Endothelial cell of umbilical vein (primary cell): ENCODE data around the gene SAMSN1. TPM values are rescaled to one million over a fixed set of nuclear protein-coding genes. Genes with fewer than 3 reads are reported as not detected.

ENCODE experiments used
- BruUV-seq: library from RNA; stranded (reverse); fragments of 400-500 nt; replicated peaks from 2 replicates; lab custom pipeline; 2021; lab: Mats Ljungman, UMichigan
- CTCF ChIA-PET: fragments of 300-600, 350-600 bp; sonication (Branson Sonifier 250); formaldehyde crosslinking; loops from one replicate; lab custom pipeline; 2021; ENCODE audit warnings: antibody characterized with exemption, inconsistent platforms; lab: Charles Lee
- POLR2A ChIA-PET: fragments of 300-600, 350-600 bp; sonication (Branson Sonifier 250); formaldehyde crosslinking; loops from one replicate; lab custom pipeline; 2021; ENCODE audit warnings: antibody characterized with exemption, inconsistent platforms; lab: Charles Lee
- DNase-seq: peaks from one replicate; pipeline ENCODE4 v3.0.0-alpha.2; 2011; ENCODE audit warnings: low read depth, low spot score
- FAIRE-seq: peaks from 2 replicates; lab custom pipeline; 2011; peaks lifted over from hg19 to GRCh38; lab: Jason Lieb, UNC
- H2AFZ ChIP-seq: 2 replicates; pipeline ENCODE4 v1.6.0; 2012; ENCODE audit warnings: low read depth, low read length, control low read depth, inconsistent platforms
- H3K27ac ChIP-seq: 2 replicates; pipeline ENCODE4 v1.5.1; 2011; ENCODE audit warnings: low read depth, mild to moderate bottlenecking, control low read depth, low read length, moderate library complexity; ENCODE audit not compliant: insufficient read depth
- H3K27me3 ChIP-seq, 2 experiments: 2 replicates each; pipeline versions ENCODE4 v1.6.0 to v1.6.1; 2011; ENCODE audit warnings: low read length in 2 of 2, mixed read lengths in 1 of 2; ENCODE audit not compliant: control insufficient read depth in 2 of 2, insufficient read depth in 2 of 2
- H3K36me3 ChIP-seq, 2 experiments: 2 replicates in 1 of 2; 3 replicates in 1 of 2; pipeline ENCODE4 v1.5.1; 2011; ENCODE audit warnings: low read length in 2 of 2, mild to moderate bottlenecking in 1 of 2, moderate library complexity in 1 of 2; ENCODE audit not compliant: control insufficient read depth in 2 of 2, insufficient read depth in 2 of 2; ENCODE audit errors: extremely low read depth in 1 of 2
- H3K4me1 ChIP-seq: 3 replicates; pipeline ENCODE4 v1.5.1; 2011; ENCODE audit warnings: mild to moderate bottlenecking, low read length; ENCODE audit not compliant: control insufficient read depth, insufficient read depth; ENCODE audit errors: extremely low read depth
- H3K4me2 ChIP-seq: 2 replicates; pipeline ENCODE4 v1.6.1; 2011; ENCODE audit warnings: low read length, control low read depth, mixed read lengths; ENCODE audit not compliant: insufficient read depth
- H3K4me3 ChIP-seq, 3 experiments: fragments of 200-600 bp in 1 of 3; sonication (generic), shearing (Covaris generic) in 1 of 3; replicated peaks in 1 of 3; 2 replicates each; pipeline ENCODE4 v1.5.1; 2011 to 2016; ENCODE audit warnings: control low read depth in 3 of 3, low read length in 3 of 3, mild to moderate bottlenecking in 2 of 3, inconsistent platforms in 1 of 3, low read depth in 1 of 3, moderate library complexity in 1 of 3; ENCODE audit not compliant: insufficient read depth in 1 of 3
- H3K79me2 ChIP-seq: 2 replicates; pipeline ENCODE4 v1.6.0; 2012; ENCODE audit warnings: low read length, inconsistent platforms; ENCODE audit not compliant: control insufficient read depth, insufficient read depth
- H3K9ac ChIP-seq: replicated peaks from 2 replicates; pipeline ENCODE3; 2011; ENCODE audit warnings: low read length, control low read depth; ENCODE audit not compliant: insufficient read depth; ENCODE audit errors: extremely low read depth
- H3K9me1 ChIP-seq: replicated peaks from 3 replicates; pipeline ENCODE4 v1.6.0; 2011; ENCODE audit warnings: mild to moderate bottlenecking, low read length; ENCODE audit not compliant: control insufficient read depth, insufficient read depth; ENCODE audit errors: extremely low read depth
- H3K9me3 ChIP-seq: replicated peaks from 2 replicates; pipeline ENCODE4 v1.5.1; 2012; ENCODE audit warnings: low read length, inconsistent platforms; ENCODE audit not compliant: control insufficient read depth, insufficient read depth
- H4K20me1 ChIP-seq: replicated peaks from 2 replicates; pipeline ENCODE3; 2011; ENCODE audit warnings: mild to moderate bottlenecking, low read length; ENCODE audit not compliant: control insufficient read depth, insufficient read depth; ENCODE audit errors: extremely low read depth
- CTCF ChIP-seq, 2 donors: IDR thresholded peaks; 1 replicate in 1 of 2; 2 replicates in 1 of 2; pipeline ENCODE4 v1.5.1; 2011; ENCODE audit warnings: low read length in 2 of 2, mild to moderate bottlenecking in 2 of 2, moderate library complexity in 2 of 2, control low read depth in 1 of 2, inconsistent platforms in 1 of 2, low read depth in 1 of 2; ENCODE audit not compliant: insufficient read depth in 1 of 2; ENCODE audit errors: extremely low read depth in 1 of 2
- EZH2 ChIP-seq: IDR thresholded peaks from 2 replicates; pipeline ENCODE4 v1.6.1; 2012; ENCODE audit warnings: borderline replicate concordance, low read depth, mild to moderate bottlenecking, moderate library complexity, low read length, inconsistent platforms; ENCODE audit not compliant: severe bottlenecking
- FOS ChIP-seq: IDR thresholded peaks from 2 replicates; pipeline ENCODE4 v1.6.1; 2011; ENCODE audit warnings: mild to moderate bottlenecking, low read length, moderate library complexity, borderline replicate concordance; ENCODE audit not compliant: insufficient read depth
- GATA2 ChIP-seq: IDR thresholded peaks from 2 replicates; pipeline ENCODE4 v1.7.0; 2011; ENCODE audit warnings: low read depth, mild to moderate bottlenecking, moderate library complexity, mixed read lengths, low read length; ENCODE audit not compliant: insufficient read length, insufficient read depth
- JUN ChIP-seq: IDR thresholded peaks from 2 replicates; pipeline ENCODE4 v1.6.1; 2011; ENCODE audit warnings: borderline replicate concordance, low read depth; ENCODE audit not compliant: insufficient read length, insufficient read depth
- MAX ChIP-seq: IDR thresholded peaks from 2 replicates; pipeline ENCODE4 v1.6.1; 2011; ENCODE audit not compliant: insufficient read depth, insufficient read length
- MYC ChIP-seq: IDR thresholded peaks from one replicate; pipeline ENCODE4 v1.6.1; 2011; ENCODE audit warnings: mild to moderate bottlenecking, low read depth, low read length
- POLR2A ChIP-seq: IDR thresholded peaks from 2 replicates; pipeline ENCODE4 v1.6.1; 2012; ENCODE audit warnings: low read depth, mild to moderate bottlenecking, control low read depth, low read length
- POLR2AphosphoS5 ChIP-seq: IDR thresholded peaks from 2 replicates; pipeline ENCODE4 v1.6.1; 2012; ENCODE audit warnings: low read depth, mild to moderate bottlenecking, control low read depth, low read length, moderate library complexity; ENCODE audit not compliant: insufficient read depth
- dilution Hi-C: fragments of 300-500 bp; cut with MboI; formaldehyde crosslinking; loops from one replicate; pipeline ENCODE4 v1.15.0; 2019; ENCODE audit warnings: low sequenced_read_pairs; ENCODE audit not compliant: extremely low pct_ligation_motif_present
- intact Hi-C: fragments of 100-400 bp; cut with micrococcal nuclease; formaldehyde crosslinking; loops from one replicate; pipeline ENCODE4 v1.10.0; 2022
- polyA plus RNA-seq, 4 experiments: library from polyadenylated mRNA; depleted of rRNA in 3 of 4; stranded (reverse) in 3 of 4; unstranded in 1 of 4; fragments of >200 nt; gene quantifications; 2 replicates each; pipeline versions ENCODE4 v1.2.1 to v1.2.3, GENCODE V29; 2011 to 2012; ENCODE audit warnings: missing spikeins in 1 of 4
- total RNA-seq: library from RNA; stranded (reverse); gene quantifications from 2 replicates; pipeline ENCODE4 v1.2.3, GENCODE V29; 2021

Gene SAMSN1
- total and polyA plus RNA-seq, 2 donors (not counting 3 experiments of a cell fraction or from before 2014, with no cell fraction given) = 2.5 to 5.3 TPM

GRCh38 chr21:14523234-14523633 is 22.9 kb downstream of the SAMSN1 start:
- H2AFZ ChIP-seq = no peak overlapping the region
- no peak for FAIRE-seq
- no peak overlapping the region for H3K4me3 ChIP-seq
- H3K27me3 ChIP-seq = no peaks in the 10 kb centered on the region
- no peaks in the 10 kb centered on the region for H3K36me3 ChIP-seq
- CTCF ChIA-PET = interaction anchor here (1.0 kb wide), 1 partner anchor 215 kb away, joined by 3 read pairs; no protein-coding TSS in a partner anchor
- no peak overlapping the region for H3K9ac ChIP-seq
- POLR2A ChIA-PET = no interaction called here
- no peaks in the 10 kb centered on the region for H4K20me1 ChIP-seq
- H3K27ac ChIP-seq = no peak overlapping the region
- no peaks in the 10 kb centered on the region for H3K4me1 ChIP-seq
- no peaks in the 10 kb centered on the region for H3K9me3 ChIP-seq
- BruUV-seq = no TSS peak
- no peaks in the 10 kb centered on the region for H3K9me1 ChIP-seq
- no peak for DNase-seq
- intact Hi-C loops (no loop called here), dilution Hi-C loops (no loop called here)
- peaks cover 13% of the 10 kb centered on the region for H3K79me2 ChIP-seq
- no peak overlapping the region for H3K4me2 ChIP-seq
- no peak for TF ChIP-seq POLR2A
- no peak for TF ChIP-seq MYC
- no peak for TF ChIP-seq GATA2
- TF ChIP-seq JUN = no peak
- no peak for TF ChIP-seq CTCF (IDR thresholded peaks at IDR 0.05; ENCODE audit: extremely low read depth in 1 of 2, insufficient read depth in 1 of 2, low read depth in 1 of 2, low read length in 2 of 2)
- no peak for TF ChIP-seq MAX
- TF ChIP-seq POLR2AphosphoS5 = no peak
- TF ChIP-seq FOS = no peak
- TF ChIP-seq EZH2 = no peak
